ENCODE measurements around the gene CRTC1. TPM values are rescaled to one million over a fixed set of nuclear protein-coding genes. Genes with fewer than 3 reads are reported as not detected.
A peak's percentile ranks its signal among the peaks of the same experiment; 100 is the strongest.

CRTC1 gene
- total RNA-seq, 1 experiment from 2014 or later = 18.1 TPM

DNA sequence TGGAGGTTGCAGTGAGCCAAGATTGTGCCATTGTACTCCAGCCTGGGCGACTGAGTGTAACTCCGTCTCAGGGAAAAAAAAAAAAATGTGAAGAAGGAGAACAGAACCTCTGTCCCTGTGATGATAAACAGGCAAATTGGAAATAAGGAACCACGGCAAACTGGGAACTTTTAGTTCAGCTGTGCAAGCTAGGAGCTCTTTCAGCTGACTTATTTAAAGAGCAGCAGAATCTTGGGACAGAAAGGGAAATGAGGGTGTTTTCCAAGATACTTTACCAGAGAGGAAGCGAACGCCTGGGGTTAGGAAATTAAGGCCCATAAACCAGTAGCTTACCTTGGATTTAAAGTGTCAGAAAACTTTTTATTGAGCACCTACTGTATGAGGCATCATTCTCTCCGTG lies 145.3 kb downstream of the CRTC1 start:
- no peaks in the 10 kb centered on the region for H3K27me3 ChIP-seq (replicated peaks; ENCODE audit: insufficient read depth, low read depth, low read length, poor library complexity)
- peaks cover 7% of the 10 kb centered on the region for H3K9me3 ChIP-seq (ENCODE audit: low read depth, low read length, poor library complexity, severe bottlenecking)
- H3K36me3 ChIP-seq (ENCODE audit: insufficient read depth, low read length, poor library complexity, severe bottlenecking) = peaks cover under 1% of the 10 kb centered on the region
- no peak overlapping the region for H3K27ac ChIP-seq (ENCODE audit: low read depth, low read length, poor library complexity, severe bottlenecking)
- intact Hi-C loops (cut with micrococcal nuclease; ENCODE audit: unreplicated experiment) = no loop called here
- H3K4me3 ChIP-seq (ENCODE audit: low read depth, low read length, poor library complexity, severe bottlenecking) = no peak overlapping the region
- TF ChIP-seq EZH2 (IDR thresholded peaks at IDR 0.05; ENCODE audit: borderline replicate concordance, low read depth, low read length, poor library complexity, severe bottlenecking) = no peak
- TF ChIP-seq, protein P1, sequence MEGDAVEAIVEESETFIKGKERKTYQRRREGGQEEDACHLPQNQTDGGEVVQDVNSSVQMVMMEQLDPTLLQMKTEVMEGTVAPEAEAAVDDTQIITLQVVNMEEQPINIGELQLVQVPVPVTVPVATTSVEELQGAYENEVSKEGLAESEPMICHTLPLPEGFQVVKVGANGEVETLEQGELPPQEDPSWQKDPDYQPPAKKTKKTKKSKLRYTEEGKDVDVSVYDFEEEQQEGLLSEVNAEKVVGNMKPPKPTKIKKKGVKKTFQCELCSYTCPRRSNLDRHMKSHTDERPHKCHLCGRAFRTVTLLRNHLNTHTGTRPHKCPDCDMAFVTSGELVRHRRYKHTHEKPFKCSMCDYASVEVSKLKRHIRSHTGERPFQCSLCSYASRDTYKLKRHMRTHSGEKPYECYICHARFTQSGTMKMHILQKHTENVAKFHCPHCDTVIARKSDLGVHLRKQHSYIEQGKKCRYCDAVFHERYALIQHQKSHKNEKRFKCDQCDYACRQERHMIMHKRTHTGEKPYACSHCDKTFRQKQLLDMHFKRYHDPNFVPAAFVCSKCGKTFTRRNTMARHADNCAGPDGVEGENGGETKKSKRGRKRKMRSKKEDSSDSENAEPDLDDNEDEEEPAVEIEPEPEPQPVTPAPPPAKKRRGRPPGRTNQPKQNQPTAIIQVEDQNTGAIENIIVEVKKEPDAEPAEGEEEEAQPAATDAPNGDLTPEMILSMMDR (conservative IDR thresholded peaks at IDR 0.05; ENCODE audit: low read depth, low read length) = no peak
- BruUV-seq (replicated peaks) = no TSS peak
- ChIA-PET CTCF (no interaction called here), POLR2A (ENCODE audit: low non-redundant PET) (no interaction called here)
- peaks cover 3% of the 10 kb centered on the region for H3K4me1 ChIP-seq (ENCODE audit: insufficient read depth, low read length, poor library complexity, severe bottlenecking)
- no peak for DNase-seq (ENCODE audit: low spot score)

DNA sequence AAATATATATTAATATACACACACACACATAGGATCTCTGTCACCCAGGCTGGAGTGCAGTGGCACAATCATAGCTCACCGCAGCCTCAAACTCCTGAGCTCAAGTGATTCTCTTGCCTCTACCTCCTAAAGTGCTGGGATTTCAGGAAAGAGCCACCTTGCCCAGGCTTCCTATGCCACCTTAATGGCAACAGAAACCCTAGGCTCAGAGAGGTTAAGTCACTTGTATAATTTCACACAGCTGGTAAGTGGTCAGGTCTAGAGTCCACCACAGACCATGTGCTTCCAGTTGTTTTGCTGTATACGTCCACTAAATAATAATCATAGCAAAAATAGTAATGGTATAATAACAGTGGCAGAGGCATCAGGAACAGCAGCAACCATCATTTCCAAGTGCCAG lies 147.0 kb downstream of the CRTC1 start:
- no peak for DNase-seq (ENCODE audit: low spot score)
- peaks cover 12% of the 10 kb centered on the region for H3K36me3 ChIP-seq (ENCODE audit: insufficient read depth, low read length, poor library complexity, severe bottlenecking)
- no peak overlapping the region for H3K4me3 ChIP-seq (ENCODE audit: low read depth, low read length, poor library complexity, severe bottlenecking)
- intact Hi-C loops (cut with micrococcal nuclease; ENCODE audit: unreplicated experiment) = no loop called here
- TF ChIP-seq, protein P1 (conservative IDR thresholded peaks at IDR 0.05; ENCODE audit: low read depth, low read length) = no peak
- no peak for TF ChIP-seq EZH2 (IDR thresholded peaks at IDR 0.05; ENCODE audit: borderline replicate concordance, low read depth, low read length, poor library complexity, severe bottlenecking)
- no peak overlapping the region for H3K27ac ChIP-seq (ENCODE audit: low read depth, low read length, poor library complexity, severe bottlenecking)
- peaks cover 12% of the 10 kb centered on the region for H3K4me1 ChIP-seq (ENCODE audit: insufficient read depth, low read length, poor library complexity, severe bottlenecking)
- no peaks in the 10 kb centered on the region for H3K27me3 ChIP-seq (replicated peaks; ENCODE audit: insufficient read depth, low read depth, low read length, poor library complexity)
- no TSS peak for BruUV-seq (replicated peaks)
- ChIA-PET POLR2A (ENCODE audit: low non-redundant PET) (no interaction called here), CTCF (no interaction called here)
- peaks cover 7% of the 10 kb centered on the region for H3K9me3 ChIP-seq (ENCODE audit: low read depth, low read length, poor library complexity, severe bottlenecking)

DNA sequence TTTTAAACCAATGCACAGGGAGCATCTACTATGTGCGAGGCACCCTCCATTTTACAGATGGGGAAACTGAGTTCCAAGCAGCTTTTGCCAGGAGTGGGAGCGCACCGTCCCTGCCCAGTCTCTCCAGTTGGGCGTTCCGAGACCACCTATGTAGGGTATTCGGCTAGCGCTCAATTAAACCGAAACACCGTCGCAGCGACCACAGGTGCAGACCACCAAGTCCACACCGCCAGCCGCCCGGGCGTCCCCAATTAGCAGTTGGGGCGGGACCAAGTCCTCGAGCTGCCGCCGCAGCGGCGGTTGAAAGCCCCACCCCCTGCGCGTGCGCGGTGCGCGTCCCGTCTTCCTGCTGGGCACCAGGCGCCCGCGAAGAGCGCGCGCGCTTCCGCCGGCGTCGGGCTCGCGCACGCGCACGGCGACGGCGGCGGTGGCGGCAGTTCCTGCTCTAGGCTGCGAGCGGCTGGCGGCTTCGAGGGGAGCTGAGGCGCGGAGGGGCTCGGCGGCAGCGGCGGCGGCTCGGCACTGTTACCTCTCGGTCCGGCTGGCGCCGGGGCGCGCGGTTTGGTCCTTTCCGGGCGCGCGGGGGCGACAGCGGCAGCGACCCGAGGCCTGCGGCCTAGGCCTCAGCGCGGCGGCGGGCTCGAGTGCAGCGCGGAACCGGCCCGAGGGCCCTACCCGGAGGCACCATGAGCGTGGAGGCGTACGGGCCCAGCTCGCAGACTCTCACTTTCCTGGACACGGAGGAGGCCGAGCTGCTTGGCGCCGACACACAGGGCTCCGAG lies 148.2 kb downstream of the CRTC1 start, which contains the start of gene UPF1:
UPF1 (plus strand) TSS at position 436 of the 782 bp plus-strand sequence; CDS start at position 687, 251 bp downstream.
- Histone ChIP-seq H3K27me3 (replicated peaks; ENCODE audit: insufficient read depth, low read depth, low read length, poor library complexity) (no peaks in the 10 kb centered on the region), H3K4me1 (ENCODE audit: insufficient read depth, low read length, poor library complexity, severe bottlenecking) (peaks cover 12% of the 10 kb centered on the region), H3K27ac (ENCODE audit: low read depth, low read length, poor library complexity, severe bottlenecking) (peak within 1 kb of the TSS; percentile 93), H3K9me3 (ENCODE audit: low read depth, low read length, poor library complexity, severe bottlenecking) (peaks cover 7% of the 10 kb centered on the region), H3K36me3 (ENCODE audit: insufficient read depth, low read length, poor library complexity, severe bottlenecking) (peaks cover 16% of the 10 kb centered on the region), H3K4me3 (ENCODE audit: low read depth, low read length, poor library complexity, severe bottlenecking) (peak within 1 kb of the TSS; percentile 79)
- ChIA-PET CTCF (interaction anchor here (0.6 to 1.6 kb wide), 4 partner anchors 16 to 155 kb away, joined by 3 to 5 read pairs (median 4); no protein-coding TSS in a partner anchor), POLR2A (ENCODE audit: low non-redundant PET) (no interaction called here)
- peak; percentile 97 for DNase-seq (ENCODE audit: low spot score)
- no TSS peak for BruUV-seq (replicated peaks)
- TF ChIP-seq, protein P1 (conservative IDR thresholded peaks at IDR 0.05; ENCODE audit: low read depth, low read length) = no peak
- no peak for TF ChIP-seq EZH2 (IDR thresholded peaks at IDR 0.05; ENCODE audit: borderline replicate concordance, low read depth, low read length, poor library complexity, severe bottlenecking)
- intact Hi-C loops (cut with micrococcal nuclease; ENCODE audit: unreplicated experiment) = no loop called here

Other genes starting within 250 kb of the CRTC1 start
- 153 and 223 TPM in 2 replicates for gene ISYNA1, start 245.5 kb upstream of the CRTC1 start, total RNA-seq (2021)
- gene ELL, start 161.6 kb upstream of the CRTC1 start, total RNA-seq (2021) = 15.8 and 16.4 TPM in 2 replicates
- 210 and 245 TPM in 2 replicates for gene FKBP8, start 140.1 kb upstream of the CRTC1 start, total RNA-seq (2021)
- gene KXD1, start 125.8 kb upstream of the CRTC1 start, total RNA-seq (2021) = 111 and 114 TPM in 2 replicates
- gene UBA52, start 111.8 kb upstream of the CRTC1 start, total RNA-seq (2021) = 1,270 and 1,348 TPM in 2 replicates
- gene REX1BD, start 94.9 kb upstream of the CRTC1 start, total RNA-seq (2021) = 61.4 and 74.9 TPM in 2 replicates
- gene CRLF1, start 76.9 kb upstream of the CRTC1 start, total RNA-seq (2021) = 192 and 305 TPM in 2 replicates
- 9.3 and 18.0 TPM in 2 replicates for gene TMEM59L, start 70.8 kb upstream of the CRTC1 start, total RNA-seq (2021)
- gene KLHL26, start 46.7 kb upstream of the CRTC1 start, total RNA-seq (2021) = 16.3 and 16.8 TPM in 2 replicates
- not detected in 2 replicates for gene COMP, start 107.6 kb downstream of the CRTC1 start, total RNA-seq (2021)
- gene UPF1, start 148.3 kb downstream of the CRTC1 start, total RNA-seq (2021) = 78.9 and 83.8 TPM in 2 replicates
- gene CERS1, start 212.5 kb downstream of the CRTC1 start, total RNA-seq (2021) = 10.0 and 11.4 TPM in 2 replicates
- gene COPE, start 235.7 kb downstream of the CRTC1 start, total RNA-seq (2021) = 244 and 267 TPM in 2 replicates
- 61.1 and 68.8 TPM in 2 replicates for gene DDX49, start 236.0 kb downstream of the CRTC1 start, total RNA-seq (2021)